ENCODE results near the gene DLX4.
A peak's percentile ranks its signal among the peaks of the same experiment; 100 is the strongest.

The DLX4 gene

GRCh38 chr17:49944273-49944870, 24.6 kb upstream of the DLX4 start:
- FAIRE-seq, result no peak
- DNase-seq (ENCODE audit: insufficient read length, low spot score), result no peak
- TF ChIP-seq, protein P1, sequence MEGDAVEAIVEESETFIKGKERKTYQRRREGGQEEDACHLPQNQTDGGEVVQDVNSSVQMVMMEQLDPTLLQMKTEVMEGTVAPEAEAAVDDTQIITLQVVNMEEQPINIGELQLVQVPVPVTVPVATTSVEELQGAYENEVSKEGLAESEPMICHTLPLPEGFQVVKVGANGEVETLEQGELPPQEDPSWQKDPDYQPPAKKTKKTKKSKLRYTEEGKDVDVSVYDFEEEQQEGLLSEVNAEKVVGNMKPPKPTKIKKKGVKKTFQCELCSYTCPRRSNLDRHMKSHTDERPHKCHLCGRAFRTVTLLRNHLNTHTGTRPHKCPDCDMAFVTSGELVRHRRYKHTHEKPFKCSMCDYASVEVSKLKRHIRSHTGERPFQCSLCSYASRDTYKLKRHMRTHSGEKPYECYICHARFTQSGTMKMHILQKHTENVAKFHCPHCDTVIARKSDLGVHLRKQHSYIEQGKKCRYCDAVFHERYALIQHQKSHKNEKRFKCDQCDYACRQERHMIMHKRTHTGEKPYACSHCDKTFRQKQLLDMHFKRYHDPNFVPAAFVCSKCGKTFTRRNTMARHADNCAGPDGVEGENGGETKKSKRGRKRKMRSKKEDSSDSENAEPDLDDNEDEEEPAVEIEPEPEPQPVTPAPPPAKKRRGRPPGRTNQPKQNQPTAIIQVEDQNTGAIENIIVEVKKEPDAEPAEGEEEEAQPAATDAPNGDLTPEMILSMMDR (IDR thresholded peaks at IDR 0.05; ENCODE audit: insufficient read depth, missing control alignments), result no peak

DNA sequence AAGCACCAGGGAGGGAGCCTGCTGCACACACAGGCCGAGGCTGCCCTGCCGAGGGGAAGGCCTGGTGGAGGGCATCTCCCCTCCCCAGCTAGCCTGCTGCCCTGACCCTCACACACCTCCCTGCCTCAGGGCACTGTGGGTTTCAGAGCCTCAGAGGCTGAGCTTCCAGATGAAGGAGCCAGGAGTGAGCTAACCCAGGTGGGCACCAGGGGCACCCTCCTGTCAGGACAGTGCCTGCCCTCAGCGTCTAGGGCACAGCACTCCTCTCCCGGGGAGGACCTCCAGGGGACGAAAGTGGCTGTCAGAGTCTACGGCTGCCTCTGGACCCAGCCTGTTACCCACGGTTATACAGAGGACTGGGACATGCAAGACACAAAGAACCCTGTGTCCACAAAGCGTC, 22.8 kb upstream of the DLX4 start:
- FAIRE-seq (no peak), DNase-seq (ENCODE audit: insufficient read length, low spot score) (no peak)
- TF ChIP-seq, protein P1 (IDR thresholded peaks at IDR 0.05; ENCODE audit: insufficient read depth, missing control alignments), result no peak

DNA sequence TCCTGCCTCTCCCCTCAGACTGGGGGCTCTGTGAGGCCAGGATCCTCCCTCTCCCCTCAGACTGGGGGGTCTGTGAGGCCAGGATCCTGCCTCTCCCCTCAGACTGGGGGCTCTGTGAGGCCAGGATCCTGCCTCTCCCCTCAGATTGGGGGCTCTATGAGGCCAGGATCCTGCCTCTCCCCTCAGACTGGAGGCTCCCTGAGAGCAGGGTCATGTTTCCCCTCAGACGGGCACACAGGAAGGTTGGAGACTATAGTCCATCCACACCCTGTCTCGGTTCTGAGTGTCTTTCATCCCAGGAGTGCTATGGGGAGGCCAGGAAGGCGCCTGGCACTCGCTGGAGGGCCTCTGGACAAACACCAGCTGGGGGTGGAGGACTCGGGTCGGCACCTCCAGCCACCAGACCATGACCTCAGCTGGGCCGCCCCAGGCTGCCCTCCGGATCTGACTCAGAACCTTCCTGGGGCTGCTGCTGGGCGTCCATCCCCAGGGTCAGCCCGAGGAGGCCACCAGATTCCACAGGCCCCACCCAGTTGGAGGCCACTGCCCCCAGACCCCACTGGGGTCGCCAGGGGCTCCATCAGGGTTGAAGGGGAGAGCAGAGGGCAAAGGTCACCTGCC, 21.9 kb upstream of the DLX4 start:
- FAIRE-seq (no peak), DNase-seq (ENCODE audit: insufficient read length, low spot score) (no peak)
- TF ChIP-seq, protein P1 (IDR thresholded peaks at IDR 0.05; ENCODE audit: insufficient read depth, missing control alignments), result no peak

- TF ChIP-seq, protein P1 (IDR thresholded peaks at IDR 0.05; ENCODE audit: insufficient read depth, missing control alignments), result no peak
- DNase-seq (ENCODE audit: insufficient read length, low spot score) (no peak), FAIRE-seq (no peak)
Measured at GRCh38 chr17:49949634-49950033, 19.4 kb upstream of the DLX4 start.

- FAIRE-seq (no peak), DNase-seq (ENCODE audit: insufficient read length, low spot score) (no peak)
- TF ChIP-seq, protein P1 (IDR thresholded peaks at IDR 0.05; ENCODE audit: insufficient read depth, missing control alignments), result no peak
Measured at GRCh38 chr17:49951362-49952082, 17.5 kb upstream of the DLX4 start.

- FAIRE-seq, result no peak
- TF ChIP-seq, protein P1 (IDR thresholded peaks at IDR 0.05; ENCODE audit: insufficient read depth, missing control alignments), result peak; percentile 100
- DNase-seq (ENCODE audit: insufficient read length, low spot score), result peak; percentile 87
Measured at GRCh38 chr17:49952209-49952911, 16.6 kb upstream of the DLX4 start.
